Measurements from ENCODE around the gene RNF144B.

DNA sequence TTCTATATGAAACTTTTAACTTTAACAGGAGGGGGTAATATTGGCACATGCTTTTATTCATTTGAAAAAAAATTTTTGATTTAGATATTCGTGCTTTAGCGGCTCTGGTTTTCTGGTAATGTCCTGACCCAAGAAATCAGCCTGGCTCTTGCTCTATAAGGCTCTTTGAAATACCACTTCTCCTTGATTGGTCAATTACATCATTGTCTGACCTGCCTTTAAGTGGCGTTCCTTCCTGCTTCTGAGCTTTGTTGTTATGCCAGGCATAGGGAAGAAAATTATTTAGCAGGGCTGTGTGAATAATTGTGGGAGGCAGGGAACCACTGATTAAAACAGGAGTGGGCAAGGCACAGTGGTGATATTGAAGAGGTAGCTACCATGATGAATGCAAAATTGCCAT is 3.9 kb downstream of the RNF144B start:
- TF ChIP-seq, protein P1, sequence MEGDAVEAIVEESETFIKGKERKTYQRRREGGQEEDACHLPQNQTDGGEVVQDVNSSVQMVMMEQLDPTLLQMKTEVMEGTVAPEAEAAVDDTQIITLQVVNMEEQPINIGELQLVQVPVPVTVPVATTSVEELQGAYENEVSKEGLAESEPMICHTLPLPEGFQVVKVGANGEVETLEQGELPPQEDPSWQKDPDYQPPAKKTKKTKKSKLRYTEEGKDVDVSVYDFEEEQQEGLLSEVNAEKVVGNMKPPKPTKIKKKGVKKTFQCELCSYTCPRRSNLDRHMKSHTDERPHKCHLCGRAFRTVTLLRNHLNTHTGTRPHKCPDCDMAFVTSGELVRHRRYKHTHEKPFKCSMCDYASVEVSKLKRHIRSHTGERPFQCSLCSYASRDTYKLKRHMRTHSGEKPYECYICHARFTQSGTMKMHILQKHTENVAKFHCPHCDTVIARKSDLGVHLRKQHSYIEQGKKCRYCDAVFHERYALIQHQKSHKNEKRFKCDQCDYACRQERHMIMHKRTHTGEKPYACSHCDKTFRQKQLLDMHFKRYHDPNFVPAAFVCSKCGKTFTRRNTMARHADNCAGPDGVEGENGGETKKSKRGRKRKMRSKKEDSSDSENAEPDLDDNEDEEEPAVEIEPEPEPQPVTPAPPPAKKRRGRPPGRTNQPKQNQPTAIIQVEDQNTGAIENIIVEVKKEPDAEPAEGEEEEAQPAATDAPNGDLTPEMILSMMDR (IDR thresholded peaks at IDR 0.05) = no peak
- peak in 1 of 4 donors; percentile 24 for TF ChIP-seq POLR2A (IDR thresholded peaks at IDR 0.05)
